Karpas-422 (cell line): ENCODE data around the gene CGN. TPM values are rescaled to one million over a fixed set of nuclear protein-coding genes. Genes with fewer than 3 reads are reported as not detected.

Experiments used
- DNase-seq: peaks from one replicate; pipeline ENCODE4 v3.0.0-alpha.2; 2015
- H2AFZ ChIP-seq: fragments of 200-600 bp; sonication (generic); 2 replicates; pipeline ENCODE4 v1.6.1; 2014; ENCODE audit warnings: antibody characterized with exemption, low read length, mixed read lengths
- H3K27ac ChIP-seq: fragments of 200-600 bp; sonication (generic); 2 replicates; pipeline ENCODE4 v1.5.1; 2014; ENCODE audit warnings: mild to moderate bottlenecking, low read length, moderate library complexity
- H3K27me3 ChIP-seq: fragments of 200-600 bp; sonication (generic); 2 replicates; pipeline ENCODE4 v1.6.1; 2014; ENCODE audit warnings: low read length, mixed read lengths
- H3K36me3 ChIP-seq: fragments of 200-600 bp; sonication (generic); 2 replicates; pipeline ENCODE4 v1.6.1; 2014; ENCODE audit warnings: low read length, mixed read lengths; ENCODE audit not compliant: insufficient read depth
- H3K4me1 ChIP-seq: fragments of 200-600 bp; sonication (generic); 2 replicates; pipeline ENCODE4 v1.6.1; 2014; ENCODE audit warnings: mild to moderate bottlenecking, low read length, mixed read lengths
- H3K4me2 ChIP-seq: fragments of 200-600 bp; sonication (generic); 2 replicates; pipeline ENCODE4 v1.6.1; 2014; ENCODE audit warnings: low read length, low read depth, mild to moderate bottlenecking; ENCODE audit not compliant: poor library complexity, severe bottlenecking
- H3K4me3 ChIP-seq: fragments of 200-600 bp; sonication (generic); 2 replicates; pipeline ENCODE4 v1.5.1; 2014; ENCODE audit warnings: mild to moderate bottlenecking, antibody characterized with exemption, low read length, mixed read lengths
- H3K79me2 ChIP-seq: fragments of 200-600 bp; sonication (generic); 2 replicates; pipeline ENCODE4 v1.6.1; 2014; ENCODE audit warnings: mild to moderate bottlenecking, low read length, mixed read lengths
- H3K9ac ChIP-seq: fragments of 200-600 bp; sonication (generic); 2 replicates; pipeline ENCODE4 v1.6.0; 2014; ENCODE audit warnings: low read length
- H3K9me2 ChIP-seq: fragments of 200-600 bp; sonication (generic), shearing (Covaris generic); replicated peaks from 2 replicates; pipeline ENCODE4 v1.6.0; 2014; ENCODE audit warnings: mild to moderate bottlenecking, low read length, moderate library complexity; ENCODE audit not compliant: insufficient read depth
- H3K9me3 ChIP-seq: fragments of 300-700, 200-600 bp; sonication (generic); 2 replicates; pipeline ENCODE4 v1.6.1; 2014; ENCODE audit warnings: low read length, mixed read lengths
- H4K20me1 ChIP-seq: fragments of 200-600 bp; sonication (generic); 2 replicates; pipeline ENCODE4 v1.6.1; 2014; ENCODE audit warnings: mild to moderate bottlenecking, antibody characterized with exemption, low read length, low read depth; ENCODE audit not compliant: insufficient read depth
- total RNA-seq: library from RNA; depleted of rRNA; stranded (reverse); fragments of >200 nt; shearing (Covaris generic); gene quantifications from 2 replicates; pipeline ENCODE4 v1.2.3, GENCODE V29; 2014; ENCODE audit warnings: low replicate concordance

CGN gene
- total RNA-seq, 1 experiment from 2014 or later, result not detected

GRCh38 chr1:151478140-151478812 is 32.9 kb upstream of the CGN start:
- no peak for DNase-seq
- H3K9ac ChIP-seq, result no peak overlapping the region
- H3K27me3 ChIP-seq, result no peaks in the 10 kb centered on the region
- no peaks in the 10 kb centered on the region for H3K79me2 ChIP-seq
- H4K20me1 ChIP-seq, result no peaks in the 10 kb centered on the region
- peaks cover 3% of the 10 kb centered on the region for H3K4me1 ChIP-seq
- H3K36me3 ChIP-seq, result no peaks in the 10 kb centered on the region
- no peak overlapping the region for H3K4me2 ChIP-seq
- H3K9me2 ChIP-seq, result no peaks in the 10 kb centered on the region
- H2AFZ ChIP-seq, result no peak overlapping the region
- no peak overlapping the region for H3K27ac ChIP-seq
- H3K9me3 ChIP-seq, result no peaks in the 10 kb centered on the region
- H3K4me3 ChIP-seq, result no peak overlapping the region

DNA sequence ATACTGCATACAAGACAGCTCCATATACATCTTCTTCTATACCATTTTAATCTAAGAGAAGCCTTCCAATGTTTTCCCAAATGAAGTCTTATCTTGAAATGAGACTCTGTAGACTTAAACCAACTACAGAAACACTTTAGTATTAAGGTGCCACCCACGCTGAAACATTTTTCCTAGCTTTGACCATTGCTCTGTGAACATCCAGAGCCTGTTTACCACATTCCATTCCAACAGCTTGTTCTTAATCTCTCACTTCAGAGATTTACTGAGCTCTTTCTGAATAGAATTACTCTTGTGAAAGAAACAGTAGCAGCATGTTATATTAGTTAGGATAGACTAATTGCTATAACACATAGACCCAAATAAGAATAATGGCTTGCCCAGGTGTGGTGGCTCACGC is 32.3 kb upstream of the CGN start:
- no peak overlapping the region for H3K4me2 ChIP-seq
- H3K9ac ChIP-seq, result no peak overlapping the region
- no peak overlapping the region for H3K4me3 ChIP-seq
- H2AFZ ChIP-seq, result no peak overlapping the region
- H3K79me2 ChIP-seq, result no peaks in the 10 kb centered on the region
- H3K9me2 ChIP-seq, result no peaks in the 10 kb centered on the region
- DNase-seq, result no peak
- H3K27ac ChIP-seq, result no peak overlapping the region
- H4K20me1 ChIP-seq, result no peaks in the 10 kb centered on the region
- H3K36me3 ChIP-seq, result no peaks in the 10 kb centered on the region
- H3K9me3 ChIP-seq, result no peaks in the 10 kb centered on the region
- no peaks in the 10 kb centered on the region for H3K27me3 ChIP-seq
- no peaks in the 10 kb centered on the region for H3K4me1 ChIP-seq

GRCh38 chr1:151479462-151479861 is 31.7 kb upstream of the CGN start:
- Histone ChIP-seq H3K9ac (no peak overlapping the region), H3K27ac (no peak overlapping the region), H3K9me3 (no peaks in the 10 kb centered on the region), H3K4me2 (no peak overlapping the region), H3K36me3 (no peaks in the 10 kb centered on the region), H3K79me2 (no peaks in the 10 kb centered on the region), H3K9me2 (no peaks in the 10 kb centered on the region), H4K20me1 (no peaks in the 10 kb centered on the region), H3K27me3 (no peaks in the 10 kb centered on the region), H3K4me1 (no peaks in the 10 kb centered on the region), H3K4me3 (no peak overlapping the region), H2AFZ (no peak overlapping the region)
- DNase-seq, result no peak

GRCh38 chr1:151482017-151482416 is 29.2 kb upstream of the CGN start:
- Histone ChIP-seq H3K4me1 (no peaks in the 10 kb centered on the region), H3K27ac (no peak overlapping the region), H2AFZ (no peak overlapping the region), H3K4me3 (no peak overlapping the region), H3K4me2 (no peak overlapping the region), H3K79me2 (no peaks in the 10 kb centered on the region), H3K9me2 (no peaks in the 10 kb centered on the region), H3K9ac (no peak overlapping the region), H3K9me3 (no peaks in the 10 kb centered on the region), H3K27me3 (no peaks in the 10 kb centered on the region), H3K36me3 (no peaks in the 10 kb centered on the region), H4K20me1 (no peaks in the 10 kb centered on the region)
- DNase-seq, result no peak

GRCh38 chr1:151485685-151486255 is 25.4 kb upstream of the CGN start:
- H4K20me1 ChIP-seq, result no peaks in the 10 kb centered on the region
- H3K9ac ChIP-seq, result no peak overlapping the region
- no peak overlapping the region for H3K4me2 ChIP-seq
- no peaks in the 10 kb centered on the region for H3K4me1 ChIP-seq
- no peak overlapping the region for H3K4me3 ChIP-seq
- H3K27me3 ChIP-seq, result no peaks in the 10 kb centered on the region
- H3K27ac ChIP-seq, result no peak overlapping the region
- DNase-seq, result no peak
- H3K9me2 ChIP-seq, result no peaks in the 10 kb centered on the region
- no peak overlapping the region for H2AFZ ChIP-seq
- H3K79me2 ChIP-seq, result no peaks in the 10 kb centered on the region
- no peaks in the 10 kb centered on the region for H3K9me3 ChIP-seq
- H3K36me3 ChIP-seq, result no peaks in the 10 kb centered on the region

- Histone ChIP-seq H3K27me3 (no peaks in the 10 kb centered on the region), H4K20me1 (no peaks in the 10 kb centered on the region), H2AFZ (no peak overlapping the region), H3K9ac (no peak overlapping the region), H3K79me2 (no peaks in the 10 kb centered on the region), H3K36me3 (no peaks in the 10 kb centered on the region), H3K4me2 (no peak overlapping the region), H3K27ac (no peak overlapping the region), H3K4me3 (no peak overlapping the region), H3K9me2 (no peaks in the 10 kb centered on the region), H3K4me1 (no peaks in the 10 kb centered on the region), H3K9me3 (no peaks in the 10 kb centered on the region)
- no peak for DNase-seq
Measured at GRCh38 chr1:151486557-151486956, 24.6 kb upstream of the CGN start.

DNA sequence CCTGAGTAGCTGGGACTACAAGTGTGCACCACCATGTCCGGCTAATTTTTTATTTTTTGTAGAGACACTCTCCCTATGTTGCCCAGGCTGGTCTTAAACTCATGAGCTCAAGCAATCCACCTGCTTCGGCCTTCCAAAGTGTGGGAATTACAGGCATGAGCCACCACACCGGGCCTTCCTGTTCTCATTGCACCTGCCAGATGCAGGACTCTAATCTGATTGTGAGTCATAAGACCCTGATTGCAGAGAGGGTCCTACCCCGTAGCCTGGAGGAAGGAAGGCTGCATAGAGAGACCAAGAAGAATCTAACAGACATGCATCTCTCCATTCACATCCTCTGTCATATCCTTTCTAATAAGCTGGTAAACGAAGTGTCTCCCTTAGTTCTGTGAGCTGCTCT is 19.5 kb upstream of the CGN start:
- no peaks in the 10 kb centered on the region for H3K27me3 ChIP-seq
- H3K79me2 ChIP-seq, result no peaks in the 10 kb centered on the region
- no peak overlapping the region for H3K27ac ChIP-seq
- no peaks in the 10 kb centered on the region for H3K9me3 ChIP-seq
- no peaks in the 10 kb centered on the region for H3K36me3 ChIP-seq
- H3K4me1 ChIP-seq, result no peaks in the 10 kb centered on the region
- no peaks in the 10 kb centered on the region for H3K9me2 ChIP-seq
- H3K9ac ChIP-seq, result no peak overlapping the region
- H3K4me2 ChIP-seq, result no peak overlapping the region
- no peak overlapping the region for H2AFZ ChIP-seq
- H3K4me3 ChIP-seq, result no peak overlapping the region
- no peak for DNase-seq
- H4K20me1 ChIP-seq, result no peaks in the 10 kb centered on the region

DNA sequence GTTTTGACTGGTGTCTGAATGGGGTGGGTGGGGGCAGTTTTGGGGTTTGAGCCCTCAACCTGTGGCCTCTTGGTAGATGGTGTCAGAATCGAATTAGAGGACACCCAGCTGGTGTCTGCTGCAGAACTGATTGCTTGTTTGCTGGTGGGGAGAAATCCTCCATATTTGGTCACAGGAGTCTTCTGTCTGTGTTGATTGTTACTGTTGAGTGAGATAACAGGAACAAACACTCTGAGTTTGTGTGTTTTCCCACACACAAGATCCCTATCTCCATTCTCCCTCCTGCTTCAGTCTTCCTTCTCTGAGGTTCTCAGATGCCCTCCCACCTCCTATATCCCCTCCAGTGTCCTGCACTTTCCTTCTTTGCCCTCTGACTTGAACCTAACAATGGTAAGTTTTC is 19.1 kb upstream of the CGN start:
- H3K9me2 ChIP-seq, result no peaks in the 10 kb centered on the region

More for the DNA sequence above, 19.1 kb upstream of the CGN start:
- Histone ChIP-seq H3K9ac (no peak overlapping the region), H3K27me3 (no peaks in the 10 kb centered on the region), H3K4me2 (no peak overlapping the region), H2AFZ (no peak overlapping the region), H3K36me3 (no peaks in the 10 kb centered on the region), H3K27ac (no peak overlapping the region), H3K79me2 (no peaks in the 10 kb centered on the region), H4K20me1 (no peaks in the 10 kb centered on the region), H3K4me3 (no peak overlapping the region), H3K9me3 (no peaks in the 10 kb centered on the region), H3K4me1 (no peaks in the 10 kb centered on the region)
- no peak for DNase-seq
